GM19452 (cell line): ENCODE results near the gene RBP3.

ENCODE experiments used
- ATAC-seq: cut with Tn5 transposase; IDR thresholded peaks from one replicate; pipeline ENCODE4 v1.9.1; 2021; ENCODE audit not compliant: unreplicated experiment

Gene RBP3

DNA sequence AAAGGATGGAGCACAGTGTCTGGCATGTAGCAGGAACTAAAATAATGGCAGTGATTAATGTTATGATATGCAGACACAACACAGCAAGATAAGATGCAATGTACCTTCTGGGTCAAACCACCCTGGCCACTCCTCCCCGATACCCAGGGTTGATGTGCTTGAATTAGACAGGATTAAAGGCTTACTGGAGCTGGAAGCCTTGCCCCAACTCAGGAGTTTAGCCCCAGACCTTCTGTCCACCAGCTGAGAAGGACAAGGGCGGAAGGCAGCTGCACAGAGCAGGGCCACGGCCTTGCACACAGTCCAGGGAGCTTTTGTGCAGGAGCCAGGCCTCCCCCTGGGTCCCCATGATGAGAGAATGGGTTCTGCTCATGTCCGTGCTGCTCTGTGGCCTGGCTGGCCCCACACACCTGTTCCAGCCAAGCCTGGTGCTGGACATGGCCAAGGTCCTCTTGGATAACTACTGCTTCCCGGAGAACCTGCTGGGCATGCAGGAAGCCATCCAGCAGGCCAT, at the start of gene RBP3:
TSS of gene RBP3 (plus strand) at position 226 of the 514 bp plus-strand sequence. CDS start at position 348, 122 bp downstream.
- no peak for ATAC-seq

DNA sequence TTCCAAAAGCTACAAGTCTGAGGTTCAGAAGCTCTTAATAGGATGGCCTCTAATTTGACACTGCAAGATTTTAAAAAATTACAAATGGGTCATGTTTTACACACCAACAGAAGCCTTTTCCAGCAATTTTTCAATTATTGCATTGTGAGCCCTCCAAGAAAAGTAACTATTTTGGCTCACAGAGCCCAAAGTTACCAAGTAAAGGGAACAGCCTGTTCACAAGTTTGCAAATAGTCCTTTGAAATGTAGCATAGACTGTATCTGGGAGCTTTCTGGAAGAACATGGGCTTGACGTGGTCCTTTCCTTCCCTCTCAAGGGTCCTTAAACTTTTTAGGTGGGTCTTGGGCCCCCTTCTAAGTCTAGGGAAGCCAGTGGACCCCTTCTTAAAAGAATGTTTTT, 49.4 kb upstream of the RBP3 start:
- no peak for ATAC-seq

DNA sequence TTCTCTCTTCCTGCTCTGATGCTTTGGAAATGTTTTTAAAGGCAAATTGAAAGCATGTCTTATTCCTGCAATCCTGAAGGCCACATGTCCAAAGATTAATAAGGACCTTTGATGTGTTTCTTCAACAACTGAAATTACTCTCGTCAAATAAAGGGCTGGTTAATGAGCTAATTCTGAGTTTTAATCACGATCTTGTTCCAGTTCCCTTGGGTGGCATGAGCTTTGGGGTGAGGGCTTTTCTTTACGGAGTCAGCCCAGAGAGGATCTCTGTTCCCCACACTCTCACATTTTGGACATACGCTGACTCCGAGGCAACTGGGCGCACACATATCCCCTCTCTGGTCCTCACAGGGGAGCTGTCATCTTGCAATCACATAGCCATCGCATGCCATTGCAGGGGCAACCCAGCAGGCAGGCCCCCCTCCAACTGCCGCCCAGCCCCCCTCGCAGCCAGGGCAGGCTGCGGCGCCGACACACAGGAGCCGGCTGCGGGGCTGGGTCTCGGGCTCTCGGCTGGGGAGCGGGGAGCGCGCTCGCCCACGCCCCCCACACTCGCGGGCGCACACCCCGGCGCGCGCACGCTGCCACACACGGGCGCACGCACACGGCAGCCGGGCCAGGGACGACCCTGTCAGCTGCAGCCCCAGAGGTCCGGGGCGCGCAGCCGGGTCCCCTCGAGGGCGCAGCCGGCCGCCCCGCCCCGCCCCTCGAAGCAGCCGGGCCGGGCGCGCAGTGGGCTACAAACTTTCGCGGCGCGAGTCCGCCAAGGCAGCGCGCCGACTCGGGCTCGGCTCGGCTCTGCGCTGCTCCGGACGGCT, 48.3 kb upstream of the RBP3 start, which contains the start of gene GDF10:
TSS of gene GDF10 (plus strand) at position 587 of the 818 bp plus-strand sequence. CDS start 455 bp downstream, outside the sequence.
- ATAC-seq = no peak

DNA sequence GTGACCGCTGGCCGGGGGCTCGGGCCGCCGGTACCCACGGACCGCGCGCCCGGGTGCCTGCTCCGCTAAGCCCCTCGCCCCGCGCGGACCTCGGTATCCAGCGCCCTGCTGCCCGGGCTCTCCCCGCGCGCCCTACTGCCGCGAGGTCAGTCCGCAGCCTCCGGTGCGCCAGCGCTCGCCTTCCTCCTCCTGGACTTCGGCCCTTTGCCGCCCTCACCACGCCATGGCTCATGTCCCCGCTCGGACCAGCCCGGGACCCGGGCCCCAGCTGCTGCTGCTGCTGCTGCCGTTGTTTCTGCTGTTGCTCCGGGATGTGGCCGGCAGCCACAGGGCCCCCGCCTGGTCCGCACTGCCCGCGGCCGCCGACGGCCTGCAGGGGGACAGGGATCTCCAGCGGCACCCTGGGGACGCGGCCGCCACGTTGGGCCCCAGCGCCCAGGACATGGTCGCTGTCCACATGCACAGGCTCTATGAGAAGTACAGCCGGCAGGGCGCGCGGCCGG, 47.7 kb upstream of the RBP3 start:
- ATAC-seq = no peak

DNA sequence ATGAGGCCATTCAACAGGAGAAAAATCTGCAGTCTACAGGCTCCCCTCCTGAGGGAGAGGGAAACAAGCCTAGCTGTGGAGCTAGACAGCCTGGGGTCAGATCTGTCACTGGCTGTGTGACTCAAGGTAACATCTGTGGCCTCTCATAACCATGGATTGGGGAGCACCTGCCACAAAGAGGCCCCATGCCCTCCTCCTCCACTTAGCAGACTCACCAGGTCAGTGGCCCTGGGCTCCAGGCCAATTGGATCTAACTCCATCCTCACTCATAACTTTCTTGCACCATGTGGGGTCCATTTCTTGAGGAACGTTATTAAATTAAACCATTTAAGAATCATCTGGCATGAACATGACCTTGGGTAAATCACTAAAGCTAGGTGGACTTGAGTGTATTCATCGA, 46.3 kb upstream of the RBP3 start:
- ATAC-seq = no peak

DNA sequence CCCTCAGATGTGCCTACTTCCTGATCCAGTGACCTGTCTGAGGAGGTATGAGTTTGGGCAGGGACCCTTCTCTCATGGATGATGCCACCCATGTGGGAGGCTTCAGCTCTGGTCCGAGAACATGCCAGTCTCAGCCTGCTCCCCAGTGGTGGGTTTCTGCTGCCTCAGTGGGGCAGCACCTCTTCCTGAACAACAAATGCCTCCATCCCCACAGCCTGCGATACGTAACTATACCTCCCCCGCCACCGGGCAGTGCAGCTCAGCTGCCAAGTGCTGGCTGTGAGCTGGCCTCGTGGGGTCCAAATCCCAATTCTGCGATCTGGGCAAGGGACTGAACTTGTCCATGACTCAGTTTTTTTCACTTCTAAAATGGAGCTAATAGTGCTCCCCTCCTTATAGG, 45.1 kb upstream of the RBP3 start:
- ATAC-seq = no peak

DNA sequence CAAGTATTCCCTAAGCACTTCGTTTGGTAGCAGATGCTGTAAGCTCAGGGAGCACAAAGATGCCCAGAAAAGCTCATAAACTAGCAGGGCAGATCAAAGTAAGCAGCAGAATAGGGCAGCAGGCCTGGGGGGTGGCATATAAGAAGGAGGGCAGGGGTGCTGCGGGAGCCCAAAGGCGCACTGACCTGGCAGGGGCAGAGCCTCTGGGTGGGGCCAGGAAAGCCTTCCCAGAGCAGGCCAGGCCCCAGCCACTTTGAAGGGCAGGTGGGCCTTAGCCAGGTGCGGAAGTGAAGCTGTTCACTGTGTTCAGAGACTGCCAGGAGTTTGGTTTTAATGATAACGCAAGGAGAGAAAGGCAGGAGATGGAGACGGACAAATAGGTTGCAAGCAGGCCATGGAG, 44.3 kb upstream of the RBP3 start:
- ATAC-seq = no peak

DNA sequence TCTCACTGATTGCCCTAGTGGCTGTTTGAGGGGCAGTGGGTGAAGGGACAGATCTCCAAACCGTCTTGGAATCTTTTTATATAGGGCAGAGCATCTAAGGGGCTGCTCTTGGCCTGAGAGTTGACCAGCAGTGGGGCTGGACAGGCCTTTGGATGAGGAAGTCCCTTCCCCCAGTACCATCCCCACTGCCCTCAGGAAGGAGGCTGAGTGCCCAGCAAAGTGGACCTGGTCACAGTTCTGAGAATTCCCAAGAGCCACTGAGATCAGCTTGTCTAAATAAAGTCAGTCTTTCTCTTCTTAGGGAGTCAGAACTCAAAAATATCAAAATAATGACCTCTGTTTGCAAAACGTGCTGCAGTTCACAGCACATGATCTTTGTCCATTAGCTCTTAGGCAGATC, 42.6 kb upstream of the RBP3 start:
- ATAC-seq = no peak

DNA sequence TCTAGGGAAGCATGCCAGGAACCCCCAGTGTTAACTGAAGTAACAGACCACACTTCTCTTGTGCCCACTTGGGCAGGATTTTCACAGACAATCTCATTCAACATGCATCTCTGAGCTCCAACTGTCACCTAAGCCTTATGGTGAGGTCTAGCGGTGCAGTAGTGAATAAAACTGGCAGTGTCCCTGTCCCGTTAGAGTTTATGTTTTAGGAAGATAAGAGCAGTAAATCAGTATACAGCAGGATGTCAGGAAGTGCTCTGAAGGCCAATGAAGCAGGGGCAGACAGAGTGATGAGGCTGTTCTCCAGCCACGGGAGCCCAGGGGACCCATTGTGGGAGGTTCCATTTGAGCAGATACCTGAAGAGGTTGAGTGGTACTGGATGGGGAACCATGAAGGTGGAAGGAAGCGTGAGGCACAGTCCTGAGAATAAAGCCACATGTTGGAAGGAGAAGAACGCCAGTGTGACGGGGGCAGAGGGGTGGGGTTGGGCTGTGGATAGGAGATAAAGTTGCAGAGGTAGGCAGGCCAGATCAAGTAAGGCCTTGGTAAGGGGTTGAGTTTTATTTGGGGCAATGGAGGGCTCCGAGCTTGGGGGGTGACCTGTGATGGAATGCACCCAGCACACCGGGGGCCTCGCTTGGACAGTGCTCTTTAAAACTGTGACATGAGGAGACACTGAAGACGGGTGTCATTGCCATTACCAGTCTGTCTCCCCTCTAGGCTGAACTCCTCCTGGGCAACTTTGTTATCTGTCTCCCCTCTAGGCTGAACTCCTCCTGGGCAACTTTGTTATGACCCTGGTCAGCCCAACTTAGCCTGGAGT, 41.6 kb upstream of the RBP3 start:
- no peak for ATAC-seq

DNA sequence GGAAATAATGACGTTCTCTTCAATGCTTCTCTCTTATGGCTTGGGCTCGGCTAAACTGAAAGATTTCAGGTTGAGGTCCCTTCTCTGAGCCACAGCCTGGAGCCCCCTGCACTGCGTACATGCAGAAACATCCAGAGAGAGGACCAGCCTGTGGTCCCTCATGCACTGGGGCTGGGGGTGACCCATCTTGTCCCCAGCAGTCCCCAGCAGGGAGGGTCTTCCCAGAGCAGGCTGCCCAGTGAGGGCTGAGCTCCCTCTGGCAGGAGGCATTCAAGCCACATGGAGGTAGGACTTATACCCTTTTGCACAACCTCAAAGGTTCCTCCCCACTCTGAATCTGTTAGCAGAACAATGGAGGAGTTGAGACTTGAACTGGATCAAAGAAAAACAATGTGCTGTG, 40.8 kb upstream of the RBP3 start:
- ATAC-seq = no peak

DNA sequence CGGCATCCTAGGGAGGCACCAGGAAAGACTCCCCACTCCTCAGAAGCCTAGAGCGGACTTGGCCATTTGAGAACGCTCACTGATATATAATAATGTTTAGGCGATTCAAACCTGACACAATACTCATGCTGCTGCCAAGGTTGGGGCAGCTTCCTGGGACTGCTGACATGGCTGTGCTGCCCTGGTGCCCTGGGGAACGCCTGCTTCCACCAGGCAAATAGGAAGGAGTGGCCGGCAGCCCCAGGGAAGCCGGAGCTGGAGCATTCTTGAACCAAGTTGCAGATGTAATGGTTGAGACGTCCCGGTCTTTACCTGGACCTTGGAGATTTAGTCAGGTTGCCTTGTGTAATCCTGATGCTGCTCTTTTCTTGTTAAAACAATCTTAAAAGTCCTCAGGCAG, 39.4 kb upstream of the RBP3 start:
- no peak for ATAC-seq

DNA sequence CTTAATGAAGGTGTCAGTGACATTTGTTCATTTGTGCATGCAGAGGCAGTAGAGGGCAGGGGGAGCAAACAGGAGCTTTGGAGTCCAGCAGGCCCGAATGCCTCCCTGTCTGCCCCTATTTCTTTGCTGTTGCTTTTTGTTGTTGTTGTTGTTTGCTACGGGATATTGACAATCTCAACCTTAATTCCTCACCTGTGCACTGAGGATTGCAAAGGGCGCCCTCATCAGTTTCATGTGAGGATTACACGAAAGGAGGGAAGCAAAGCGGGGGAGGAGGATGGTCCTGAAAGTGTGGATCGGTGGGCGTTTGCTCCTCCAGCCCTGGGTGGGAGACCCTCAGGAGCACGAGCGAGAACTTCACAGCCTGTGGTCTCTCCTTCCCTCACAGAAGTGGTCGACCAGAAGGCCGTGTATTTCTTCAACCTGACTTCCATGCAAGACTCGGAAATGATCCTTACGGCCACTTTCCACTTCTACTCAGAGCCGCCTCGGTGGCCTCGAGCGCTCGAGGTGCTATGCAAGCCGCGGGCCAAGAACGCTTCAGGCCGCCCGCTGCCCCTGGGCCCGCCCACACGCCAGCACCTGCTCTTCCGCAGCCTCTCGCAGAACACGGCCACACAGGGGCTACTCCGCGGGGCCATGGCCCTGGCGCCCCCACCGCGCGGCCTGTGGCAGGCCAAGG, 38.6 kb upstream of the RBP3 start:
- no peak for ATAC-seq

DNA sequence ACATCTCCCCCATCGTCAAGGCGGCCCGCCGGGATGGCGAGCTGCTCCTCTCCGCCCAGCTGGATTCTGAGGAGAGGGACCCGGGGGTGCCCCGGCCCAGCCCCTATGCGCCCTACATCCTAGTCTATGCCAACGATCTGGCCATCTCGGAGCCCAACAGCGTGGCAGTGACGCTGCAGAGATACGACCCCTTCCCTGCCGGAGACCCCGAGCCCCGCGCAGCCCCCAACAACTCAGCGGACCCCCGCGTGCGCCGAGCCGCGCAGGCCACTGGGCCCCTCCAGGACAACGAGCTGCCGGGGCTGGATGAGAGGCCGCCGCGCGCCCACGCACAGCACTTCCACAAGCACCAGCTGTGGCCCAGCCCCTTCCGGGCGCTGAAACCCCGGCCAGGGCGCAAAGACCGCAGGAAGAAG, 38.1 kb upstream of the RBP3 start:
- ATAC-seq = no peak

DNA sequence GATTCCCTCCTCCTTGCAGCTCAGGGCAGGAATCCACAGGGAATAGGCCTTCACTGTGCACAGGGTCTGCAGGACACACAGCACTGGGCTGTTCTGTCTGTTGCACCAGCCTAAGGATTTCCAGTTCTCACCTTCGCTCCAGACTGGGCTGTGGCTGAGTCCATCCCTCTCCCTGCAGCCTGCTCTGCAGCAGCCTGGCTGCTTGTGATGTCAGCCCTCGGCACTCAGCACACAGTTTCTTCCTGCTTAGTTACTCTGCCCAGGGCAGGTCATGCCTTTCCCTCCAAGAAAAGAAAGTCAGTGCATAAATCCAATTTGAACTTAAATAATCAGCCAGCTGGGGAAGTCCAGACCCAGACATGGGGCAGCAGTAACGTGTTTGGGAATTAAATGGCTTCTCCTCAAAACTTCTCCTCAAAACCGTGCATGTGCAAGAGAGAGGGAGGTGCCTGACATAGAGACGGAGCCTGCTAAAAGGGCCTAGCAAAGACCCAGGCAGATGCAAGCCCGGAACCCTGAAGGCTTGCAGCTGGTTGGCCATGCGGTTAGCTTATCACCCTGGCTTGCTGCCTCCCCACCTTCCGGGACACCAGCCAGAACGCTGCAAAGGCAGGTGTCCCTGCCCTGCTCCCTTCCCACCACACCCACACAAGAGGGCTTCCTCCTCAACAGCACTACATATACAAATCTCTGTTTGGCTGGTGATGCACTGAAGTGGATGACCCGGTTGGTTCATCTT, 36.8 kb upstream of the RBP3 start:
- ATAC-seq = no peak

DNA sequence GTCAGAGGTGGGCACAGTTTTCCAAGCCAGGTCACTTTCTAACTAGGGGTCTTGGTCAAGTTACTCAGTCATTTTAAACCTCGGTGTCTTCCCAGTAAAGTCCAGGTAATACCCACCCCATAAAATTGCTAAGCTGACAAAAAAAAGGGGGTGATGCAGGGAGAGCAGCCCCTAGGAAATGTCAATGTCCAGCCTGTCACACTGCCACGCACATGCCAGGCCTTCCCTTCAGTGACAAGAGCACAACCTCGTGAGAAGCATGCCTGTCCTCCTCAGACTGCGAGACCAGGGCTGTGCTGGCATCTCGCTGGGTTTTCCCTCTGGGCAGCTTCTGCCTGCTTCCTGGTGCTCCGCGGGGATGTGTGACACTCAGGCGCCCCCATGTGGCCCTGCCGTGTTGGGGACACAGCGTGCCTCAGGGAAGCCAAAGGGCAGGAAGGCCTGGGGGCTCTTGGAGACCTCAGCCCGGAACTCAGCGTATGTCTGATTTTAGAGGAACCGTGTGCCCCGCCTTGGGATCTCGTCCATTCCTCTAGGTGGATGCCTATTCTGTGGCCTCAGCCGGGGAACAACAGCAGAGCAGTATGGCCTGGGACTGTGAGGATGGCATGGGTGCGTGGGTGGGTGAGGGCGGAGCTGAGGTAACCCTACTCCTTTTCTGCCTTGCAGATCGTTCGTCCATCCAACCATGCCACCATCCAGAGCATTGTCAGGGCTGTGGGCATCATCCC, 36.1 kb upstream of the RBP3 start:
- no peak for ATAC-seq

DNA sequence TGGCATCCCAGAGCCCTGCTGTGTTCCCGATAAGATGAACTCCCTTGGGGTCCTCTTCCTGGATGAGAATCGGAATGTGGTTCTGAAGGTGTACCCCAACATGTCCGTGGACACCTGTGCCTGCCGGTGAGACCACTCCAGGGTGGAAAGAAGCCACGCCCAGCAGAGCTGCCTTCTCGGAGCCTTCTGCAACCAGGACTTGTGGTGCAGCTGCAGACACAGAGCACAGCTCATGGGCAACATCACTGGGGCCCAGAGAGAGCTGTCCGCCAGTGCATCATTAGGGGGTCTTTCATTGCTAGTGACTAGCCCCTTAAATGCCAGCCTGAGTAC, 35.5 kb upstream of the RBP3 start:
- no peak for ATAC-seq

DNA sequence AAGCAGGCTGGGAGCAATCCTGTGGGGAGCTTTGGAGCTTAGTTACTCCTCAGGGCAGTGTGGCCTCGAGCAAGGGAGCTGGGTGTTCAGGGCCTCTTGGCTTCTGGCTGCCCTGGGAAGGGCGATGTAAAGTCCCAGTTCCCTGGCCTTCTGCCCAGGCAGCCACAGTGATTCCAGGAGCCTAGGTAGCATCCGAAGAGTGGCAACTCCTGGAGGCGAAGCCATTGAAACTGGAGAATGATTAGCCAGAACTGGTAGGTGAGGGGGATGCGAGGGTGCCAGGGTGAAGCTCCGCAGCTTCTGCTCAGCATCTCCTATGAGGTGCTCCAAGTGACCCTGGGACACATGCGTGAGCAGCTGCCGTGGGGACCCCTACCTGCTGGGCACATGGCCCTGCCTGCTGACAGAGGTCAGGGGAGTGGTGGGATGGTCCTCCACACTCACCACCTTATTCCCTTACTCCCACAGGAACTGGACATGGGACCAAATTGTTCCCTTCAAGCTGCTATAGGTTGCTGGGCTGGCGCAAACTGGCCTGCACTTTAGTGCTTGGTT, 33.7 kb upstream of the RBP3 start:
- ATAC-seq = no peak

DNA sequence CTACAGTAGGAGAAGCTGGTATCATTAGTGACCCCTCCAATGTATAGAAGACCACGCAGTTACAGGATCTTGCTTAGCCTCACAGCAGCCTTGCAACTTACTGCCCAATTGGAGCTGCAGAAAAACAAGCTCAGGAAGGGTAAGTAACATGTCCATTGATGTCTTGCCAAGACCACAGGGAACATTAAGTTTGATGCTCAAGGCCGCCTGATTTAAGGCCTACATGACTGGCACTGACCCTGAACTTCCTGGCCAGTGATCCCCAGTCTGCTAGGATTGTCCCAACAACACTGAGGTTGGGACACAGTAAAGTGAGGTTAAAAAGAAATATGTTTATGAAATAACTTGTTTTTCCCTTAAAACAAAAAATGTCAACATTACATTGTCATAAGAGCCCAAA, 32.7 kb upstream of the RBP3 start:
- ATAC-seq = no peak

DNA sequence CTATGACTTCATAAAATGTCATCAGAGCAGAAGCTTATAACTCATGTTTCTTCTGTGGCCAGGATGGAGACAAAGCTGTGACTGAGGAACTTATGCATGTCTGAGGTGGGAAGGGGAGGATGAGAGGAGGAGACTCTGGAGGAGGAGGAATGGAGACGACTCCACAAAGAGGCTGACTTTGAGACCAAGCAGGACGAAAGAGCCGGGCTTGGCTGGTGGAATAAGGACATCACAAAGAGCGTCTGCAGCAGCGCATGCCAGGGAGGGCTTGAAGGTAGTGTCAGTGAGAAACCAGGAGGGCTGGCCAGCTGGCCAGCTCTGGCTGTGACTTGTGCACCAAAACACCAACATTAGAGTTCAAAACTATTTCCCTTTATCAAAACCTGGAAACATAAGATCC, 32.0 kb upstream of the RBP3 start:
- ATAC-seq = no peak

DNA sequence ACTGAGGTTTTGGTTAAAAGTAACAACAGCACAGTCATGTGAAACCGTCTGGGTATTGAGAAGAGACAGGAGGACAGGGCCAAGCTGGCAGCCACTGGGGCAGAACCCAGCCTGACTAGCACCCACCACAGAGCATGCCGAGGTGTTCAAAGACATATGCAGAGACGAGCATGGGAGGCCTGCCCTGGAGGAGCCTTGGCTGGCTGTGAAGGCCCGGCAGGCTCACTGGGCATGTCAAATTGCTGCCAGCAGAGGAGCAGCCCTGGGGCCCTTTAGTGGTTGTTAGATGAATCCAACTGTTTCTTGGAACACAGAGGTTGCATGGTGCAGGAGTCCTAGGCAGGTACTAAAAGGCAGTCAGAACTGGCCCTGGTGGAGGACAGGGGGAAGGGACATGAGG, 30.9 kb upstream of the RBP3 start:
- ATAC-seq = no peak
